Middle frontal gyrus (tissue), 1 donor: ENCODE measurements around the gene HRC.
"Not testable (repeated sequence)": the region's sequence is repeated elsewhere in the genome, so short reads cannot be mapped to it uniquely, and the experiment has no call there.

Experiments
- DNase-seq: peaks from one replicate; pipeline ENCODE4 v3.0.0-alpha.2; 2015; ENCODE audit warnings: low spot score; ENCODE audit errors: extremely low spot score

Gene HRC

GRCh38 chr19:49160450-49161189 is 5.4 kb upstream of the HRC start:
- no peak for DNase-seq

GRCh38 chr19:49157445-49158224 is 2.4 kb upstream of the HRC start, which contains the start of gene TRPM4:
Gene TRPM4, plus strand, starts transcription at chr19:49157792. Its CDS starts 75 bp downstream, at chr19:49157867.
- no peak for DNase-seq

- no peak for DNase-seq
Observed at GRCh38 chr19:49155820-49156346, 687 bp upstream of the HRC start.

GRCh38 chr19:49154279-49154678 is 917 bp downstream of the HRC start:
- DNase-seq: no peak

- DNase-seq: no peak
Observed at GRCh38 chr19:49153167-49153809, 1.9 kb downstream of the HRC start.

- no peak for DNase-seq
Observed at GRCh38 chr19:49152119-49152550, 3.1 kb downstream of the HRC start.

- no peak for DNase-seq
Observed at GRCh38 chr19:49151267-49152118, 3.7 kb downstream of the HRC start.

- DNase-seq: no peak
Observed at GRCh38 chr19:49150944-49151243, 4.3 kb downstream of the HRC start.

GRCh38 chr19:49150106-49150943 is 4.9 kb downstream of the HRC start:
- peak; percentile 68 for DNase-seq

- peak; percentile 46 for DNase-seq
Observed at GRCh38 chr19:49149652-49150105, 5.5 kb downstream of the HRC start.

- peak; percentile 66 for DNase-seq
Observed at GRCh38 chr19:49148784-49149651, 6.2 kb downstream of the HRC start.

- DNase-seq: no peak
Observed at GRCh38 chr19:49148044-49148682, 7.0 kb downstream of the HRC start.

GRCh38 chr19:49146408-49146770 is 8.8 kb downstream of the HRC start:
- not testable (repeated sequence) for DNase-seq

GRCh38 chr19:49145573-49146407 is 9.4 kb downstream of the HRC start:
- no peak for DNase-seq

- no peak for DNase-seq
Observed at GRCh38 chr19:49142866-49143335, 12.3 kb downstream of the HRC start.

GRCh38 chr19:49141352-49141751 is 13.8 kb downstream of the HRC start:
- no peak for DNase-seq

- DNase-seq: no peak
Observed at GRCh38 chr19:49140951-49141350, 14.2 kb downstream of the HRC start.

- no peak for DNase-seq
Observed at GRCh38 chr19:49136771-49137171, 18.4 kb downstream of the HRC start.
